ENCODE data around the gene FGF9.

DNA sequence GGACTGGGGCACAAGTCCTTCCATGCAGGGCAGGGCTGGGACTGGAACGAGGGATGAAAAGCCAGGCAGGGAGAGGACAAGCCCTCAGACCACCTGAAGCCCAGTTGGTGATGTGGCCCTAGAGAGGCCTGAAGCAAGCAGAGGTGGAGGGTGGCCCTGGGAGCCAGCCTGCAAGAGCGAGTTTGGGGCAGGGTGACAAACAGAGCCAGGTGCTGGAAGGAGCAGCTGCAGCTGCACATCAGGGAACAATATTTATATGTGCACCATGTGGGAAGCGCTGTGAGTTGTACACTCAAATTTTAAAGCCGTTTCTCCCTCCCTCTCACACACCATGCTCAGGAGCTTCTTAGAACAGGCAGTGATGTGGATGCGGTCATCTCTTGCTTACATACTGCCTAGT lies 67.8 kb downstream of the FGF9 start:
- no peak for TF ChIP-seq CTCF (IDR thresholded peaks at IDR 0.05)
- no peak for TF ChIP-seq POLR2A (IDR thresholded peaks at IDR 0.05)

All from transverse colon (tissue), 3 donors.